SHP77 (cell line): ENCODE results near the gene WDFY3.
A peak's percentile ranks its signal among the peaks of the same experiment; 100 is the strongest.

Source experiments
- DNase-seq, 2 experiments: peaks; one replicate each; lab custom pipeline; 2025; lab: John Stamatoyannopoulos, UW

The WDFY3 gene

DNA sequence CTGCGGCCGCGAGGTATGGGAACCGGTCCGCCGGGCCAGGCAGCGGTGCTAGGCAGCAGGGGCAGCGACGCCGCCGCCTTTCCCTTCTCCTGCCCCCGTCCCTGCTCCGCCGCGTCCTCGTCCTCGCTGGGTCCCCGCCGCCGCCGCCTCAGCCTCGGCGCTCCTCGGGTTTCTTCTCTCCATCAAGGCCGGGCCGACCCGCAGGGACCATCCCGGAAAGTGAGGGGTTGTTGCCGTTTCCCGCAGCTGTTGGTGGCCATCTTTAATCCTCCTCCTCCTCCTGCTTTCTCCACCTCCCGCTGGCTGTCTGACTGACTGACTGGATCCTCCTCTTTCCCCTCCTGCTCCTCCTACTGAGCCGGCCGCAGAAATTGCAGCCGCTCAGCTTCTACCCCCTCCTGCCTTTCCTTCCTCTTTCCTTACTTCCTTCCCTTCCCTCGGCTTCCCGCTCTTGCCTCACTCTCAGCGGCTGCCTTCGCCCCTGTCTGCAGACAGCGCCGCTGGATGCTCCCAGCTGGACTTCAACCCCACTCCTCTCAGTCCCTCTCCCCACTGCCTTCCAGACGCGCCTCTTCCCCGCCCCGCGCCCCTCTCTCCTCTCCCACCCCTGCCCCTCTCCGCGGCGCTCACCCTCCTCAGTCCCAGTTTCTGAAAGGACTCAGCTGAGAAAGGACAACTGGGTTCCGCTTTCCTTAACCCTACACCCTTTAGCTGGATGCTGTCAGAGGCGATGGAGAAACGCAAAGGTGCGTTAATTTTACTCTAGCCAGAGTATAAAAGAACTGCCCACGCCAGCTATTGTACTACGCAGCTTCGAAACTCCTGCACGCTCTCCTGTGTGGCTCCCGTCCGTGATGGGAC, at the start of gene WDFY3:
TSS of gene WDFY3 (minus strand) at position 309 of the 861 bp plus-strand sequence. CDS start 106,099 bp downstream, outside the sequence.
- DNase-seq, result peak; percentile 79 to 80

- no peak for DNase-seq
Measured at GRCh38 chr4:85005865-85006377, 39.4 kb upstream of the WDFY3 start.

- DNase-seq, result no peak
Measured at GRCh38 chr4:85000343-85000742, 33.9 kb upstream of the WDFY3 start.

DNA sequence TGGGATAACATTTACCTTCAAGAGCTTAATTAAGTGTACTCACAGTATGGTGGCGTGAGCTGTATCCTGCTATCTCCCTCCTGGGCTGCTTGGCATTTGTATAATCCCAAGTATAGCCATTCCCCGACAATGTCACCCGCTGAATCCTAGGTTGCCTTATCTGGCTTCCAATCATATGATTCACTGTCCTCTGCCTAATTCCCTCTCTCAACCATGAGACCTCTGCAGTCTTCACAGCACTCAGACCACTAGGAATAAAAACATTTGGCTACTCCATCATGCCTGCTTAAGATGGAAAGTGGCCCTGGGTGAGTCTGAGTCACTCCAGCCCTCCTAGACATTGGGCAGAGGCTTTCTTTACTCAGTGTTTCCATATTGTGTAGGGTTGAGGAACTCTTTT, 28.9 kb upstream of the WDFY3 start:
- DNase-seq, result no peak

DNA sequence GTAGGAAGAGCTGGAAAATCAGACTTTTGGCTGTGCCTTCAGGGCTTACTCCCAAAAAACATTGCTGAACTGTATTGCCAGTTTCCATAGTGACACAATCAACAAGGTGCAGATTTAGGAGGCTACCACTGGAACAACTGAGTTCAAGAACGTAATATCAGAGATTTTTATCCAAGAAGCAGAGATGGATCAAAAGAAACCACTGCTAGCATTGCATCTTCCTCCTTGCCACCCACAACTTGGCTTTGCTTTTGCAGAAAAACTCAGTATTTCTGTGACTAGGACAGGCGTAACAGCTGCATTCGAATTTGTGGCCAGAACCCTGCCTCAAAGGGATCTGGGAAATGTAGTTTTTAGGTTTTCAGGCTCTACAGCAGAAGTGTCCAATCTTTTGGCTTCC, 27.8 kb upstream of the WDFY3 start:
- no peak for DNase-seq

DNA sequence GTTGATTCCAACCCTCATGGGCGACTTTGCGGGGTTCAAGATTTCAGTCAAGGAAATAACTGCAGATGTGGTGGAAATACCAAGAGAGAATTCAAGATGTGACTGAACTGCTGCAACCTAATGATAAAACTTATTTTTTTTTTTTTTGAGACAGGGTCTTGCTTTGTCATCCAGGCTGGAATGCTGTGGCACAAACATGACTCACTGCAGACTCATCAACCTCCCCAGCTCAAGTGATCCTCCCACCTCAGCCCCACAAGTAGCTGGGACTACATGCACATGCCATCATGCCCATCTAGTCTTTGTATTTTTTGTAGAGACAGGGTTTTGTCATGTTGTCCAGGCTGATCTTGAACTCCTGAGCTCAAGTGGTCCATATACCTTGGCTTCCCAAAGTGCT, 19.5 kb upstream of the WDFY3 start:
- DNase-seq, result no peak

DNA sequence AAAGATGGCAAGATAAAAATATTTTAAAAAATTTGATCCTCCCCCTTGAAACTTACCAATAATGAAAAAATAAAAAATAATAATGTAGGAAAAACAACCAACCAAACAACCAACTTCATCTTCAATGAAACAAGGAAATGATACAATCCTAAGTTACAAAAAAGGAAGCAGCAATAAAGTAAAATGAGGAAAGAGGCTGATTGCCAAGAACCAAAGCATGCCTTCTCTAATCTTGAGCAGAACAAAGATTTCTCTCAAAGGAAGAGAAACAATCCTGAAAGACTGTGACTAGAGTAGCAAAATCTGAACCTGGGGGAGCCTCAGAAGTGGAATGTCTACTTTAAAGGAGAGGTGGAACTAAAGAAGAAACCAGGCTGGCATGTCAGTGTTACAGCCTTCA, 10.9 kb upstream of the WDFY3 start:
- DNase-seq, result no peak

DNA sequence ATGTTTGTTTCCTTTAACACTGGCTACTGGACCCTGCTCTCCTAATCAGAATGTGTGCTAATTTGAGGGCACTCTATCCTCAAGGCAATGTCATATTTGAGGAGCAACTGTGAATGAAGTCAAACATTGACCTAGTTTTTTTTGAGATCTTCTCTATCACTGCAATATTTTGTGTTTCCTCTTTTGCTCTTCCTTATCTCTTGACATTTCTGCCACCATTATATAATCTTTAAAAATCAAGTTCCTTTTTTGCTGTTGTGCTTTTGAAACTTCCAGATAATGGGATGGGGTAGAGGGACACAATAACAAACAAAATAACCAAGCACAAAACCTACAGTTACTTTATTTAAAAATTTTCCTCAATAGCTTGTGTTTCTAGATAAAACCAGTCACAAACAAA, 7.4 kb upstream of the WDFY3 start:
- no peak for DNase-seq

DNA sequence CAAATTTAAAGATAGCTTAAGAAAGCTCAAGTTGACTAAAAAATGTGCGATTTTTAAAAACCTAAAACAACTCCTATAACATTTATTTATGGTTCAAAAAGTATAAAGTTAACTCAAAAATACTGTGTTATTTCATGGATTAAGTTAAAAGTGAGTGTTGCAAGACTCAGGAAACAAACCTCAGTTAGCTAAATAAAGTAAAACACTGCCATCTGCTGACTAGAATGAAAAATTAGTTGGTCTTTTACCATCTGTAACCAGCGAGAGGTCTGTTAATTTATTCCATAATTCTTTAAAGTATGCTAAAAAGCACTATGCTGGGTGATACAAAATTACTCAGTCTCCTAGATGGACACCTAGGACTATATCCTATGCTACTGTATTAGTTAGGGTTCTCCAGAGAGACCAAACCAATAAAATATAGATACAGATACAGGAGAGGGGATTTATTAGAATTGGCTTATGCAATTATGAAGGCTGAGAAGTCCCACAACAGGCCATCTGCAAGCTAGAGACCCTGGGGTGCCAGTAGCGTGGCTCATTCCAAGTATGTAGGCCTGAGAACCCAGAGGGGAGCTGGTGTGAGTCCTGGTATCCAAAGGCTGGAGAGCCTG, 4.9 kb upstream of the WDFY3 start:
- DNase-seq, result peak; percentile 6 to 27

DNA sequence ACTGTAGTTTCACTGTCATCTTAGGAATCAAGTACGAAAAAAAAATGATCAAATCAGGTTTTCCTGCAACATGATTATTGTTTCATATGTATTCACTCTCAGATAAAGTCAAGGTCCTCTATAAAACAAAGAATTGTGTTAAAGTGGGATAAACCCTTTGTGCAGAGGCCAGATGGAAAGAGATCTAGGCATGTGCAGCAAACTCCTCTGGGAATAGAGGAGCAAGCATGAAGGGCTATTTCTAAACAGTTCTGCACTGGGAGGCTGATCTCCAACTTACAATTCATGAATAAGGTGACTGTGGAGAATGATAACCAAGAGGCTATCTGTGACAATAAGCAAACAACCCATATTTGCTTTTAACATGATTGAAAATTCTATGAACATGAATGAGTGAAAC, 2.4 kb upstream of the WDFY3 start:
- DNase-seq, result no peak

- DNase-seq, result no peak
Measured at GRCh38 chr4:84967243-84967690, 777 bp upstream of the WDFY3 start.

DNA sequence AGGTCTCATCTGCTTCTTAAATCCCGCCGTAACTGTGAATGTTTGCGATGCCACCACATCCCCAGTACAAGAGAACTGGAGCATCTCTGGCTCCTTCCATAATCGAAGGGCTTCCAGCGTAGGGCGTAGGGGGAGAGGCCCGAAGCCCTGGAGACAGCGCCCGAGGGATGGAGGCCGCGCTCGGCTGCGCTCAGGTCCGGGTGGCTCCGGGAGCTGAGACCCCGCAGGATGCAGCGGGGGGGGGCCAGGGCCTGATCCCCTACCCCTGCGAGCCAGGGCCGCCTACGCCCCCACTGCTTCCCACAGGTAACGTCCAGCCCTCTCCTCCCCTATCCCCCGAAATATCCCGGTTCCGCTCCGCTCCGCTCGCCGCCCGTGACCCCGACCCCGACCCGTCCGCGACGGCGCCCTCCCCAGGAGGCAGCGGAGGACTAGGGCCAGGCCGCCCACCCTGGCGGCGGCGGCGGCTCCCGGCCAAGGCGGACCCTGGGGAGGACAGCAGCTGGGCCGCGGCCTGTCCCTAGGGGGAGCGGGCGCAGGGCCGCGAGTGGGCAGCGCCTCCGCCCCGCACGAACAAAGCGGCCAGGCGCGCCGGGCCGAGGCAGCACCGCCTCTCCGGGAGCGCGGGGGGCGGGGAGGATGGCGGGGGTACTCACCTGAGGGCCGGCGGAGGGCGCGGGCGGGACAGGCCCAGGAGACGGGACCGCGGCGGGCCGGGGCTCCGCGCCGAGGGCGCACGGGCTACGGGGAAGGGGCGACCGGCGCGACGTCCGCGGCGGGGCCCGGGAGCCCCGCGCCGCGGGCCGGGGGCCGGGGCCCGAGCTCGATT, 723 bp downstream of the WDFY3 start:
- DNase-seq, result peak; percentile 39 to 57

DNA sequence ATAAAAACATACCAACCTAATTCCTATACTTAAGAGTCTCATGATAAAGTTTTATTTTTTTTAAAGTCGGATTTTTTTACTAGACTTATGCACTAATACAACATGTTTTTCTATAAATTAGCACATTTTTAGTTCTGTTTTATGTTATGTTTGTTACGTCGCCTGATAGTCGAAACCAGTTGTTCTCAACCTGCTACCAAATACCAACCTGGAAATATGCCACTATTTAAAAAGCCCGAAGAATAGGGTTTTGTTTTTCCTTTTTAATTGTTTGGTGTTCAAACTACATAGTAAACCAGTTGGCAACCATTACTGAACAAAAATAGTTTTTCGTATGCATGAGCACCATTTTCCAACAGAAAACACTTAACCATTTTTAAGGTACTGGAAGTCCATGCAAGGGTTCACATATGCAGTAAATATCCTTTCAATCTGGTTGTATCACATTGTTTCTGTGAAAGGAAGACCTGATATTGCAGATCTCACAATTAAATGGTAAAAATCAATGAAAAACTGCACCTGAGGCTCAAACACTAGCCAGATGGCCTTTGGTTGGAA, 1.4 kb downstream of the WDFY3 start:
- no peak for DNase-seq

GRCh38 chr4:84962102-84962501, 4.4 kb downstream of the WDFY3 start:
- DNase-seq, result no peak

- DNase-seq, result no peak
Measured at GRCh38 chr4:84958434-84958833, 8.1 kb downstream of the WDFY3 start.

- no peak for DNase-seq
Measured at GRCh38 chr4:84957514-84958420, 8.7 kb downstream of the WDFY3 start.

DNA sequence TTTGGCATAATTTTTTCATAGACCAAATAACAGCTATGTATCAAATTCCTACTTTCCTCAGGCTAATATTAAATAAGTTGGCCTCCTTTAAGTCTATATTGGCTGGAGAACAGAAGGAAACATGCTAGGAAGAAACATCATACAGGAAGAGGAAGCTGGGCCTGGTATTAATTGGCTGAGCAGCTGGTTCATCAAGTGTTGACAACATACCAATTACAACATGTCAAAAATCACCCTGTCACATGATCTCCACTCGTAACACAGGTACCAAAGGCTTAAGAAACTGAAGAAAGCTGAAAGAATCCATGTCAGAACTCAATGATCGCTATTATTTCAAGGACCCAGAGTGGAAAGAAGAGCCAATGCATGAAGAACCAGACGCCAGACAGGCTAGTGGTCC, 10.5 kb downstream of the WDFY3 start:
- DNase-seq, result no peak

GRCh38 chr4:84954982-84955567, 11.4 kb downstream of the WDFY3 start:
- no peak for DNase-seq

DNA sequence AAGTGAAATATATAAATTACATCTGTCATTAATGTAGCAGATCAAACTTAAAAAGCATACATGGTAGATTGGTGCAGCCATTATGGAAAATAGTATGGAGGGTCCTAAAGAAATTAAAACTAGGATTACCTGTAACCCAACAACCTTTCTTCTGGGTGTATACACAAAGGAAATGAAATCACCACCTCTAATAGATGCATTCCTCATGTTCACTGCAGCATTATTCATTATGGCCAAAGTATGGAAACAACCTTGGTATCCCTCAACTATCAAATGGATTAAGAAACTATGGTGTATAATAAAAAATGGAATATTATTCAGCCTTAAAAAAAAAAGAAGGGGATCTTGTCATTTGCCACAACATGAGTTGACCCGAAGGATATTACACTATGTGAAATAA, 13.7 kb downstream of the WDFY3 start:
- no peak for DNase-seq

DNA sequence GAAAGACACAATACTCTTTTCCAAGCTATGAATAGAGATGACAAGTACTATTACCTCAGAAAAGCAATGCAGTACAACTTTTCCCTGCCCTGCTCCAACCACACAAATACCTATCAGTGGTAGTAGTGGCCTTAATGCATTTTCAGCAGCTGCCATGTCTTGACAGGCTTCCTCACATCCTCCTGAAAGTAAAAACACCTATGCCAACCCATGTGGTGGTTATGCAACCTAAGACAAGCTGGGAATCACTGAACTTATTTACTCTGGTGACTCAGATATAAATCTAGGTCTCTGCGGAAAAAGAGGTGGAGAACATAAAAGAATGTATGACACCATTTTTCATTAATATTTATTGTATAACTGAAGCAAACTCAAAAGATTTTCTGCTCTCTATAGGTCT, 14.5 kb downstream of the WDFY3 start:
- no peak for DNase-seq

DNA sequence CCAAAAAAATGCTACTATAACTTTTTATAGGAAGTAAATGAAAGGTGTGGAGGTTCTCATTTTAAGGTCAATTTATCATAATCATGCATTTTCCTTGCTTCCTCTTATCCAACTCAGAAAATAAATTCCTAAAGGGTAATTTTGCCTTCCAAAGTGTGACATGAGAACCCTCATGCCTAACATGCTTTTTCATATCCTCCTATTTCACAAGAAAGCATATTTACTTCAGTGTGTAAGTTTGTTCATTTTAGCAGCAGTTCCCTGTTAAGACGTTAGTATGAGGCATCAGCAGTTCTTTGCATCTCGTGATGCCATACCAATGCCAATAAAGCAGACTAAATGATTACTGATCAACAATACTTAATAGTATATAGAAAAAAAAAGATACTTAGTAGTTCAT, 18.4 kb downstream of the WDFY3 start:
- DNase-seq, result no peak
